CD1c-positive myeloid dendritic cell (primary cell): Measurements from ENCODE around the gene SHOX.
"Not testable (repeated sequence)": the region's sequence is repeated elsewhere in the genome, so short reads cannot be mapped to it uniquely, and the experiment has no call there.

Experiments used
- DNase-seq: peaks from one replicate; pipeline ENCODE4 v3.0.0-alpha.2; 2016; ENCODE audit errors: extremely low spot score

SHOX gene

GRCh38 chrX:630612-631496 is at the start of gene SHOX:
TSS of gene SHOX (plus strand) at chrX:630791. CDS start at chrX:630898, 107 bp downstream.
- DNase-seq, result no peak

- DNase-seq, result no peak
Observed at GRCh38 chrX:581066-581465, 49.5 kb upstream of the SHOX start.

DNA sequence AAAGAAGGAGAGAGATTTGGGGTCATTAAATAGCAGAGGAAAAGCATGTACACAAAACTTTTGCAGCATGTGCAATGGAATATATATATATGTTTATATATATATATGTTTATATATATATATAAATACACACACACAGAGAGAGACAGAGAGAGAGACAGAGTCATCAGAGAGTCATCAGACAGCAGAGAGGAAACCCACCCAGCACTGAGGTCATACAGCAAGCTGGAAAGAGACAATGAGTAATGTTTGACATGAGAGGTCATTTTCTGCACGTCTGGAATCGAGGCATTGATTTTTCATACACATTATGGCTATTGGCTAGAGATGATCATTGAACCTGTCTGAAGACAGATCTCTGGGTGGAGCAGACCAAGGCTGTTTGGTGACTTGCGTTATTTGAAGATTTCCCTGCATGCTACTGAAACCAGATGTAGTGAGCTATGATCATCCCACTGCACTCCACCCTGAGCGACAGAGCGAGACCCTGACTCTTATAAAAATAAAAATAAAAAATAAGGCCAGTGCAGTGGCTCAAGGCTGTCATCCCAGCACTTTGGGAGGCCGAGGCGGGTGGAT is 48.8 kb upstream of the SHOX start:
- no peak for DNase-seq

- DNase-seq, result no peak
Observed at GRCh38 chrX:584572-584971, 46.0 kb upstream of the SHOX start.

DNA sequence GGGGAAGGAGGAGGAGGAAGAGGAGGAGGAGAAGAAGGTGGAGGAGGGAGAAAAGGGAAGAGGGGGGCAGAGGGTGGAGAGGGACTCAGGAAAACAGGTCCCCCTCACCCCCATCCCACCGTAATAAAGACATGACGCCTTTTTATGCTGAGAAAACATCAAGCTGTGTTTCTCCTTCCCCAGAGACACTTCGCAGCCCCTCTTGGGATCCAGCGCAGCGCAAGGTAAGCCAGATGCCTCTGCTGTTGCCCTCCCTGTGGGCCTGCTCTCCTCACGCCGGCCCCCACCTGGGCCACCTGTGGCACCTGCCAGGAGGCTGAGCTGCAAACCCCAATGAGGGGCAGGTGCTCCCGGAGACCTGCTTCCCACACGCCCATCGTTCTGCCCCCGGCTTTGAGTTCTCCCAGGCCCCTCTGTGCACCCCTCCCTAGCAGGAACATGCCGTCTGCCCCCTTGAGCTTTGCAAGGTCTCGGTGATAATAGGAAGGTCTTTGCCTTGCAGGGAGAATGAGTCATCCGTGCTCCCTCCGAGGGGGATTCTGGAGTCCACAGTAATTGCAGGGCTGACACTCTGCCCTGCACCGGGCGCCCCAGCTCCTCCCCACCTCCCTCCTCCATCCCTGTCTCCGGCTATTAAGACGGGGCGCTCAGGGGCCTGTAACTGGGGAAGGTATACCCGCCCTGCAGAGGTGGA is 45.3 kb upstream of the SHOX start:
- DNase-seq, result no peak

DNA sequence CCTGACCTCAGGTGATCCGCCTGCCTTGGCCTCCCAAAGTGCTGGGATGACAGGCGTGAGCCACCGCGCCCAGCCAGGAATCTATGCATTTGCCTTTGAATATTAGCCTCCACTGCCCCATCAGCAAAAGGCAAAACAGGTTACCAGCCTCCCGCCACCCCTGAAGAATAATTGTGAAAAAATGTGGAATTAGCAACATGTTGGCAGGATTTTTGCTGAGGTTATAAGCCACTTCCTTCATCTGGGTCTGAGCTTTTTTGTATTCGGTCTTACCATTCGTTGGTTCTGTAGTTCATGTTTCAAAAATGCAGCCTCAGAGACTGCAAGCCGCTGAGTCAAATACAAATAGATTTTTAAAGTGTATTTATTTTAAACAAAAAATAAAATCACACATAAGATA is 44.2 kb upstream of the SHOX start:
- DNase-seq, result no peak

DNA sequence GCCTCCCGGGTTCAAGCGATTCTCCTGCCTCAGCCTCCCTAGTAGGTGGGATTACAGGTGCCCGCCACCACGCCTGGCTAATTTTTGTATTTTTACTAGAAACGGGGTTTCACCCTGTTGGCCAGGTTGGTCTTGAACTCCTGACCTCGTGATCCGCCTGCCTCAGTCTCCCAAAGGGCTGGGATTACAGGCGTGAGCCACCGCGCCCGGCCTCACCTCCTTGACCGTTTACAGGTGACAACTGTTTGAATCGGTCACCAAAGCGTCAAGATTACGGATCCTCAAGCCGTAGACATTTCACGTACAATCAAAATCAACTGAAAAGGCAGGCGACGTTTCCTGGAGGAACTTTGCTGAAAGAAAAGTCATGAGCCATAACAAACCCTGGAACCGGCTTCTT is 41.3 kb upstream of the SHOX start:
- DNase-seq, result not testable (repeated sequence)

GRCh38 chrX:590693-591404 is 39.7 kb upstream of the SHOX start:
- no peak for DNase-seq

DNA sequence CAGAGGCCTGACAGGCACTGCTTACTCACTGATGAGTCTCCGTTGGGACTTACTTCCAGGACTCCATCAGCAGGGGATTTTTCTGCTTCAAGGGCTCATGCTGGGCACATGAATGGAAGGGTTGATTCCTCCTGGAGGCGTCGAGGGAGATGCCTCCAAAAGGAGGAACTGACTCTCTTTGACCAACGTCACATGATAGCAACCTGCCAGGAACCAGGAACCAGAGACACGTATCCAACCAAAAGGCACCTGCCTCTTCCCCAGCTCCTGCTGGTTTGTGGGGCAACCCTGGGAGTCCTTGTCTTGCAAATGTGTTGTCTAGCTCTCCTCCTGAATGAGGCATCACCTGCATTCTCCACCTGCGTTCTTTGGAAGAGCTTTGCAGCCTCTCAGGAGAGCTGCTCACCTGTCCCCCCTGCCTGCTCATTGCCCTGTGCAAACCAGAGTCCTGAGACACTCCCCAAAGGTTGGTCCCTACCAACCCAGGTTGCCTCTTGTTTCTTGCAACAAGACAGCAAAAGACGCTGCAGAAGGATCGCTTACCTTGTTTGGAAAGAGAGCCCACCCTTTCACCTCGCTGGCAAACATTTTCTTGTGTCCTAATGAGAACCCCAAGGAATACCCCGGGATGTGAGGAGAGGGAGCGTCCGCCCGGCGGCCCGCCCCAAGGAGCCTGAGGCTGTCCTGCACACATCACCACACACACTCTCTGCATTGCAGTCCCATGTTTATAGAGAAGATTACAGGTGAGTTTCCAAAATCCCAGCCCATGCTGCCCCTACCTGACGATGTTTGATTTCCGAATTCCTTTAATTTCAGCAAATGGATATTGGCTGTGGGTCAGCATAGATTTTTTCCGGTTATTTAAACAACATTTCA is 30.5 kb upstream of the SHOX start:
- no peak for DNase-seq

- DNase-seq, result not testable (repeated sequence)
Observed at GRCh38 chrX:603029-603428, 27.6 kb upstream of the SHOX start.

DNA sequence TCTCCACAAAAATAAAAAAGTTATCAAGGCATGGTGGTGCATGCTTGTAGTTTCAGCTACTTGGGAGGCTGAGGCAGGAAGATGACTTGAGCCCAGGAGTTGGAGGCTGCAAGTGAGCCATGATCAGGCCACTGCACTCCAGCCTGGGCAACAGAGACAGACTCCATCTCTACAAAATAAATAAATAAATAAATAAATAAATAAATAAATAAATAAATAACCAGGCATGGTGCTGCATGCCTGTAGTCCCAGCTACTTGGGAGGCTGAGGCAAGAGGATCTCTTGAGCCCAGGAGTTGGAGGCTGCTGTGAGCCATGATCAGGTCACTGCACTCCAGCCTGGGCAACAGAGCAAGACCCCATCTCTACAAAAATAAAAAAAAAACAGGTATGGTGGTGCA is 26.0 kb upstream of the SHOX start:
- DNase-seq, result not testable (repeated sequence)

- DNase-seq, result not testable (repeated sequence)
Observed at GRCh38 chrX:608088-608487, 22.5 kb upstream of the SHOX start.

- DNase-seq, result no peak
Observed at GRCh38 chrX:614136-614535, 16.5 kb upstream of the SHOX start.

- no peak for DNase-seq
Observed at GRCh38 chrX:617401-617800, 13.2 kb upstream of the SHOX start.

GRCh38 chrX:617891-618290 is 12.7 kb upstream of the SHOX start:
- no peak for DNase-seq

- DNase-seq, result not testable (repeated sequence)
Observed at GRCh38 chrX:618304-618703, 12.3 kb upstream of the SHOX start.

DNA sequence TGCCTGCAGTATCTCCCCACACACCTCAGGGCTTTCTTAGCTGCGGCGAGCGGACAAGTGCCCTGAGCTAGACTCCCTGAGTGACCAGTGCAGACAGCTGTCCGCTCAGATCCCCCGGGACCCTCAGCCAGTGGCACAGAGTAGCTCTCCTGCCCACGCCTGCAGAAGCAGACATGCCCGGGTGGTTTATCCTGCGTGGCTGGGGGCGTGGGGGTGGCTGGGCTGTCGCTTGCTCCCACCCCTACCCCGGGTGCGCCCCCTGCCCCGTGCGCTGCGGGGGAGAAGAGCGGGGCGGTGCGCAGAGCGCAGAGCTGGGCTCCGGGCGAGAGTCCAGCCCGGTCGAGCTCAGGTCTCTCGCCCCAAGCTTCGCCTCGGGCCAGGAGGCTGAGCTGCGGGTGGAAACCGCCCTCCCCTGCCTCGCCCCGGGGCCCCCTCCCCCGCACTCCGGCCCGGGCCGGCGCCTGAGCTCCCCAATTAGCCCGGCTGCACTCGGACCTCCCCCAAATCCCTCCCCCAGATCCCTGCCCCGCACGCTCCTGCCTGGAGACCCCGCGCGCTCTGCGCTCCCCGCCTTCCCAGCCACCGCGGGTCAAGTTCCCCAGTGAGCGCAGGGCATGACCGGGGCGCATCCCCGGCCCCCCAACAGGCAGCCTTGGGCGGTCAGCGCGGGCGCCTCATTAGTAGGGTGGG is 11.7 kb upstream of the SHOX start:
- no peak for DNase-seq

DNA sequence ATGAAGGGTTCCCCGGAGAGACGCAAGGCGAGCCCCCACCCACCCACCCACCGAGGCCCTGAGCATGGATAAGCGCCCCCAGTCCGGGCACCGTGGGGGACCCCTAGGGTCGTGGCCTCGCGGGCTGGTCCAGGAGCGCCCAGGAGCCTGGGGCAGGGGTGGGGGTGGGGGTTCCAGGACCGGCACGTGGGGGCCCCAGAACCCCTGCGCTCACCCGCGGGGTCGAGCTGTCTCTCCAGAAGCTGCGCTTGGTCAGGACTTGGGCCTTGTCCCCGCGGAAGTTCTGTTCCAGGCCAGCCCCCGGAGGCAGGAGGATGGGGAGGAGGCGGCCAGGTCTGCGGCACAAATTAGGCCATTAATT is 11.2 kb upstream of the SHOX start:
- DNase-seq, result no peak

DNA sequence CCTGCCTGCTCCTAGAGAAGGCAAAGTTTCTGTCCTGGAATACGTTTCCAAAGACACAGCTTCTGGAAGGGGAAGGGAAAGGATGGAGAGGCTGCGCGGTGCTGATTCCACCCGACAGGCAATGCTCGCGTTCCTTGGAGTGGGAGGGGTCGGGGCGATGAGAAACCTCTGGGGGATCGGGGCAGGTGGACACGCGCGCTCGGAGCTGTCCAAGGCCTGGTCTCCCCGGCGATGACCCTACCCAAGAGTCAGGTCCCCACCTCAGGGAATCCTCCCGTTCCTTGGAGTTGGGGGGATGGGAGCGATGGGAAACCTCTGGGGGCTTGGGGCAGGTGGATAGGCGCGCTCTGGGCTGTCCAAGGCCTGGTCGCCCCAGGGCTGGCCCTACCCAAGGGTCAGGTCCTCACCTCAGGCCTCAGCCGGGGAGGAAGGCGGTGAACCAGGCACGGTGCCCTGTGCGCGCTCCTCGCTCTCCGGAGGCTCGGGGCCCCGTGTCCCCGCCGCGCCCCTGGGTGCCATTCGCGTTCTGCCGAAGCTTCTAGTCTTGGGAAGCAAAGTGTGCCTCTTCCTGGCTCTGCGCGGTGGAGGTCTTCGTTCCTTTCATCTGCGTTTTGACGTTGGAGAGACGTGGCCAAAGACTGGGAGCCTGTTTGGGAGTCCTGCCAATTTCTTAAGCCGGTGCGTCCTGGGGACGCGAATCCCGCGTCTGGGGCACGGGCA is 10.6 kb upstream of the SHOX start:
- no peak for DNase-seq
